ENCODE results near the gene GBE1.

DNA sequence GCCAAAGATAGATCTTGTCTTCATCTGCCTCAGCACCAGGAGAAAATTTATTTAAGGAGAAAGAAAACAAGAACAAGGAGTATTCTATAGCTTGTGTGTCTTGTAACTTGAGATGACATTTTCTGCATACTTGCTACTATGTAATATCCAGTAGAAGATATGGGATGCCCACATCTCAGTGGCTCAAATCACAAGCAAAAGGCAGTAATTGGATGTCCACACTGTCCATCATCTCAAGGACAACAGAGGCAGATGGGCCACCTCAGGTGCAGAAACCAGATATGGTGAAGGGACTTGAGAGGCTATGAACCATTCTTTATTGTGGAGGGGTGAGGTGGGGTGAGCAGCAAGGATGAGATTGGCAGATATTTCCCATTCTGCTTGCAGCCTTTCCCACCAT lies 309.0 kb downstream of the GBE1 start:
- TF ChIP-seq EP300 (IDR thresholded peaks at IDR 0.05; ENCODE audit: borderline replicate concordance) (no peak), REST (IDR thresholded peaks at IDR 0.05; ENCODE audit: low read depth) (no peak), ZBTB7A (IDR thresholded peaks at IDR 0.05; ENCODE audit: low read depth) (no peak), MAX (IDR thresholded peaks at IDR 0.05) (no peak), EGR1 (IDR thresholded peaks at IDR 0.05) (no peak), FOXM1 (IDR thresholded peaks at IDR 0.05; ENCODE audit: borderline replicate concordance, low read depth) (no peak), TCF12 (IDR thresholded peaks at IDR 0.05; ENCODE audit: low read depth) (no peak), TAF1 (IDR thresholded peaks at IDR 0.05; ENCODE audit: low read depth) (no peak)
- TF ChIP-seq, protein P1, sequence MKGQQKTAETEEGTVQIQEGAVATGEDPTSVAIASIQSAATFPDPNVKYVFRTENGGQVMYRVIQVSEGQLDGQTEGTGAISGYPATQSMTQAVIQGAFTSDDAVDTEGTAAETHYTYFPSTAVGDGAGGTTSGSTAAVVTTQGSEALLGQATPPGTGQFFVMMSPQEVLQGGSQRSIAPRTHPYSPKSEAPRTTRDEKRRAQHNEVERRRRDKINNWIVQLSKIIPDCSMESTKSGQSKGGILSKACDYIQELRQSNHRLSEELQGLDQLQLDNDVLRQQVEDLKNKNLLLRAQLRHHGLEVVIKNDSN (IDR thresholded peaks at IDR 0.05), result no peak

Measured in Ishikawa (cell line).